HepG2 (cell line): ENCODE measurements around the gene PHKB. TPM values are rescaled to one million over a fixed set of nuclear protein-coding genes. Genes with fewer than 3 reads are reported as not detected.
A peak's percentile ranks its signal among the peaks of the same experiment; 100 is the strongest.

ENCODE experiments used
- CEBPG ChIP-seq: IDR thresholded peaks from 2 replicates; pipeline ENCODE4 v1.6.1; 2016
- FOXA1 ChIP-seq, 2 experiments: fragments of 450-650 bp in 1 of 2; sonication (generic) in 1 of 2; formaldehyde crosslinking in 1 of 2; IDR thresholded peaks; 2 replicates each; pipeline versions ENCODE4 v1.4.0 to v1.6.1; 2016 to 2020; ENCODE audit warnings: missing genetic modification reagents in 1 of 2
- HOMEZ ChIP-seq: IDR thresholded peaks from 2 replicates; pipeline ENCODE4 v1.6.1; 2016; ENCODE audit warnings: low read depth
- HOXD1 ChIP-seq: sonication (generic); formaldehyde crosslinking; IDR thresholded peaks from 2 replicates; pipeline ENCODE4 v1.5.0; 2020; ENCODE audit warnings: missing genetic modification reagents
- IKZF5 ChIP-seq: IDR thresholded peaks from 2 replicates; pipeline ENCODE4 v1.6.1; 2018; ENCODE audit warnings: missing genetic modification reagents, mild to moderate bottlenecking, missing compliant biosample characterization
- MYPOP ChIP-seq: sonication (generic); formaldehyde crosslinking; IDR thresholded peaks from 2 replicates; pipeline ENCODE4 v1.8.1; 2023; ENCODE audit warnings: mild to moderate bottlenecking, moderate library complexity, missing genetic modification reagents
- PHF20 ChIP-seq: sonication (generic); formaldehyde crosslinking; IDR thresholded peaks from 2 replicates; pipeline ENCODE4 v1.5.0; 2020; ENCODE audit warnings: mild to moderate bottlenecking, missing genetic modification reagents
- RARA ChIP-seq: IDR thresholded peaks from 2 replicates; pipeline ENCODE4 v1.6.1; 2016; ENCODE audit warnings: missing genetic modification reagents, missing compliant biosample characterization
- RBM39 ChIP-seq: fragments of 200-400 bp; formaldehyde crosslinking; IDR thresholded peaks from one replicate; pipeline ENCODE4 v1.6.1; 2018; ENCODE audit warnings: antibody characterized with exemption, mild to moderate bottlenecking, low read depth, low read length; ENCODE audit not compliant: poor library complexity, severe bottlenecking
- RNF219 ChIP-seq: sonication (generic); formaldehyde crosslinking; IDR thresholded peaks from 2 replicates; pipeline ENCODE4 v1.5.0; 2020; ENCODE audit warnings: mild to moderate bottlenecking, missing genetic modification reagents
- STAG1 ChIP-seq: sonication (generic); formaldehyde crosslinking; IDR thresholded peaks from 2 replicates; pipeline ENCODE4 v1.4.0; 2020; ENCODE audit warnings: missing genetic modification reagents
- TEAD2 ChIP-seq: sonication (generic); formaldehyde crosslinking; IDR thresholded peaks from 2 replicates; pipeline ENCODE4 v1.9.0; 2021; ENCODE audit warnings: missing genetic modification reagents
- ZNF20 ChIP-seq: sonication (generic); formaldehyde crosslinking; IDR thresholded peaks from 2 replicates; pipeline ENCODE4 v1.4.0; 2020; ENCODE audit warnings: mild to moderate bottlenecking, moderate library complexity, missing genetic modification reagents
- ZNF256 ChIP-seq: sonication (generic); formaldehyde crosslinking; conservative IDR thresholded peaks from 2 replicates; pipeline ENCODE4 v1.4.0; 2020; ENCODE audit warnings: missing genetic modification reagents
- polyA plus RNA-seq, 8 experiments: library from polyadenylated mRNA; depleted of rRNA in 3 of 8; stranded (reverse) in 7 of 8; unstranded in 1 of 8; fragments of >200 nt; fragmentation: Illumina TruSeq in 4 of 8; extraction: Trizol in 4 of 8; gene quantifications; 2 replicates each; pipeline versions ENCODE4 v1.2.1 to v1.2.3, GENCODE V29; 2011 to 2016; ENCODE audit warnings: low read depth in 4 of 8, missing spikeins in 1 of 8, mixed read lengths in 1 of 8; ENCODE audit not compliant: insufficient read depth in 1 of 8
- total RNA-seq, 5 experiments: library from RNA; depleted of rRNA; stranded (reverse); fragments of >200 nt; fragmentation: Illumina TruSeq; extraction: Trizol; gene quantifications; 2 replicates each; pipeline ENCODE4 v1.2.3, GENCODE V29; 2016; ENCODE audit warnings: low read depth in 1 of 5
- TF ChIP-seq, protein P1 (sequence below): sonication (generic); formaldehyde crosslinking; conservative IDR thresholded peaks from 2 replicates; pipeline ENCODE4 v1.8.0; 2022; ENCODE audit warnings: missing genetic modification reagents
- TF ChIP-seq, protein P2 (sequence below): sonication (generic); formaldehyde crosslinking; conservative IDR thresholded peaks from 2 replicates; pipeline ENCODE4 v1.4.0; 2020; ENCODE audit warnings: missing genetic modification reagents
- TF ChIP-seq, protein P3 (sequence below): IDR thresholded peaks from 2 replicates; pipeline ENCODE4 v1.6.1; 2012; ENCODE audit warnings: low read depth, low read length, improper control_type of control experiment

Gene PHKB
- total and polyA plus RNA-seq, 2 of the 13 experiments (the other 11 are each of a cell fraction or from before 2014, with no cell fraction given): 66.0 to 80.8 TPM

DNA sequence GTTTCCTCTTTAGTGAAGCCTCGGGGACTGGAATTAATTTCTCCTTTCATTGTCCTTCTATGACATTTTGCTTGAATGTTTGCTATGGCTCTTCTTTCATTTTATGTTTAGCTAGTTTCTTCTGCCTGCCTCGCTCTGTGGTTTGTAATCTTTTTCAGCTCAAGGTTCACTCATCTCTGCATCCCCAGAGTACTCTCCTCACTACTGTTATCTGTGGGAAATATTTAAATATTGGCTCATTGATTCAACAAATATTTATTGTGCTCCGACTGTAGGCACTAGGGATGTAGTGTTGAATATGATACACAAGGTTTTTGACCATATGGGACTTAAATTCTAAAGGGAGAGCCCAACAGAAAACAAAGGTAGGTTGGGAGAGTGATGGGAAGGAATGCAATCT is 195.9 kb downstream of the PHKB start (continued):
- TF ChIP-seq, protein P1, sequence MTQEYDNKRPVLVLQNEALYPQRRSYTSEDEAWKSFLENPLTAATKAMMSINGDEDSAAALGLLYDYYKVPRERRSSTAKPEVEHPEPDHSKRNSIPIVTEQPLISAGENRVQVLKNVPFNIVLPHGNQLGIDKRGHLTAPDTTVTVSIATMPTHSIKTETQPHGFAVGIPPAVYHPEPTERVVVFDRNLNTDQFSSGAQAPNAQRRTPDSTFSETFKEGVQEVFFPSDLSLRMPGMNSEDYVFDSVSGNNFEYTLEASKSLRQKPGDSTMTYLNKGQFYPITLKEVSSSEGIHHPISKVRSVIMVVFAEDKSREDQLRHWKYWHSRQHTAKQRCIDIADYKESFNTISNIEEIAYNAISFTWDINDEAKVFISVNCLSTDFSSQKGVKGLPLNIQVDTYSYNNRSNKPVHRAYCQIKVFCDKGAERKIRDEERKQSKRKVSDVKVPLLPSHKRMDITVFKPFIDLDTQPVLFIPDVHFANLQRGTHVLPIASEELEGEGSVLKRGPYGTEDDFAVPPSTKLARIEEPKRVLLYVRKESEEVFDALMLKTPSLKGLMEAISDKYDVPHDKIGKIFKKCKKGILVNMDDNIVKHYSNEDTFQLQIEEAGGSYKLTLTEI (CRISPR knock-in tag): no peak
- peak; percentile 60 for TF ChIP-seq RARA (CRISPR knock-in tag)
- TF ChIP-seq STAG1 (CRISPR knock-in tag): peak; percentile 22; the same call in 1 of the 2 replicates
- TF ChIP-seq PHF20 (CRISPR knock-in tag): no peak
- 0 out of 2 replicates have a peak, but pooled peaks have one; percentile 11 for TF ChIP-seq CEBPG (CRISPR knock-in tag)
- peak; percentile 75 for TF ChIP-seq HOMEZ (CRISPR knock-in tag)
- no peak for TF ChIP-seq RNF219 (CRISPR knock-in tag)
- TF ChIP-seq, protein P2, sequence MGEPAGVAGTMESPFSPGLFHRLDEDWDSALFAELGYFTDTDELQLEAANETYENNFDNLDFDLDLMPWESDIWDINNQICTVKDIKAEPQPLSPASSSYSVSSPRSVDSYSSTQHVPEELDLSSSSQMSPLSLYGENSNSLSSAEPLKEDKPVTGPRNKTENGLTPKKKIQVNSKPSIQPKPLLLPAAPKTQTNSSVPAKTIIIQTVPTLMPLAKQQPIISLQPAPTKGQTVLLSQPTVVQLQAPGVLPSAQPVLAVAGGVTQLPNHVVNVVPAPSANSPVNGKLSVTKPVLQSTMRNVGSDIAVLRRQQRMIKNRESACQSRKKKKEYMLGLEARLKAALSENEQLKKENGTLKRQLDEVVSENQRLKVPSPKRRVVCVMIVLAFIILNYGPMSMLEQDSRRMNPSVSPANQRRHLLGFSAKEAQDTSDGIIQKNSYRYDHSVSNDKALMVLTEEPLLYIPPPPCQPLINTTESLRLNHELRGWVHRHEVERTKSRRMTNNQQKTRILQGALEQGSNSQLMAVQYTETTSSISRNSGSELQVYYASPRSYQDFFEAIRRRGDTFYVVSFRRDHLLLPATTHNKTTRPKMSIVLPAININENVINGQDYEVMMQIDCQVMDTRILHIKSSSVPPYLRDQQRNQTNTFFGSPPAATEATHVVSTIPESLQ (CRISPR knock-in tag): no peak
- TF ChIP-seq FOXA1 (IDR thresholded peaks at IDR 0.05): peak; percentile 52
- peak; percentile 57; the same call in 1 of the 2 replicates for TF ChIP-seq FOXA1 (CRISPR knock-in tag; IDR thresholded peaks at IDR 0.05)
- TF ChIP-seq RBM39: no peak
- TF ChIP-seq IKZF5: peak; percentile 97
- TF ChIP-seq TEAD2: no peak
- no peak for TF ChIP-seq HOXD1
- no peak for TF ChIP-seq ZNF256
- no peak for TF ChIP-seq MYPOP (CRISPR knock-in tag)
- TF ChIP-seq, protein P3, sequence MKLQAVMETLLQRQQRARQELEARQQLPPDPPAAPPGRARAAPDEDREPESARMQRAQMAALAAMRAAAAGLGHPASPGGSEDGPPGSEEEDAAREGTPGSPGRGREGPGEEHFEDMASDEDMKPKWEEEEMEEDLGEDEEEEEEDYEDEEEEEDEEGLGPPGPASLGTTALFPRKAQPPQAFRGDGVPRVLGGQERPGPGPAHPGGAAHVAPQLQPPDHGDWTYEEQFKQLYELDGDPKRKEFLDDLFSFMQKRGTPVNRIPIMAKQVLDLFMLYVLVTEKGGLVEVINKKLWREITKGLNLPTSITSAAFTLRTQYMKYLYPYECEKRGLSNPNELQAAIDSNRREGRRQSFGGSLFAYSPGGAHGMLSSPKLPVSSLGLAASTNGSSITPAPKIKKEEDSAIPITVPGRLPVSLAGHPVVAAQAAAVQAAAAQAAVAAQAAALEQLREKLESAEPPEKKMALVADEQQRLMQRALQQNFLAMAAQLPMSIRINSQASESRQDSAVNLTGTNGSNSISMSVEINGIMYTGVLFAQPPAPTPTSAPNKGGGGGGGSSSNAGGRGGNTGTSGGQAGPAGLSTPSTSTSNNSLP: peak; percentile 96
- TF ChIP-seq ZNF20 (CRISPR knock-in tag): peak; percentile 75; the same call in 1 of the 2 replicates
